SU-DHL-6 (cell line): Measurements from ENCODE around the gene EAF2.

ENCODE experiments used
- H2AFZ ChIP-seq: fragments of 200-600 bp; sonication (generic); 2 replicates; pipeline ENCODE4 v1.6.1; 2014; ENCODE audit warnings: low read depth, mild to moderate bottlenecking, moderate library complexity, mixed read lengths, antibody characterized with exemption, low read length; ENCODE audit not compliant: severe bottlenecking
- H3F3A ChIP-seq: fragments of 200-600 bp; shearing (Covaris generic); 2 replicates; pipeline ENCODE4 v1.6.0; 2016; ENCODE audit warnings: antibody characterized with exemption, mild to moderate bottlenecking; ENCODE audit not compliant: insufficient read depth
- H3K27ac ChIP-seq: fragments of 200-600 bp; sonication (generic); 2 replicates; pipeline ENCODE4 v1.5.1; 2016; ENCODE audit warnings: low read depth, mild to moderate bottlenecking, low read length, moderate library complexity, mixed read lengths
- H3K27me3 ChIP-seq: fragments of 200-600 bp; sonication (generic), shearing (Covaris generic); 2 replicates; pipeline ENCODE4 v1.6.0; 2014; ENCODE audit warnings: mild to moderate bottlenecking, low read length
- H3K36me3 ChIP-seq: fragments of 200-600 bp; sonication (generic); 2 replicates; pipeline ENCODE4 v1.6.1; 2014; ENCODE audit warnings: mild to moderate bottlenecking, low read length, mixed read lengths
- H3K4me2 ChIP-seq: fragments of 300-600, 200-600 bp; shearing (Covaris generic), sonication (generic); 2 replicates; pipeline ENCODE4 v1.6.0; 2014; ENCODE audit warnings: low read length, low read depth, mild to moderate bottlenecking; ENCODE audit not compliant: poor library complexity, severe bottlenecking
- H3K4me3 ChIP-seq: fragments of 200-600 bp; sonication (generic); 2 replicates; pipeline ENCODE4 v1.5.1; 2014; ENCODE audit warnings: antibody characterized with exemption, low read length, mild to moderate bottlenecking, mixed read lengths; ENCODE audit not compliant: insufficient read depth, poor library complexity, severe bottlenecking
- H3K79me2 ChIP-seq: fragments of 200-600 bp; sonication (generic); 2 replicates; pipeline ENCODE4 v1.6.1; 2014; ENCODE audit warnings: mild to moderate bottlenecking, low read length, moderate library complexity; ENCODE audit not compliant: insufficient read depth
- H3K9ac ChIP-seq: fragments of 200-600 bp; sonication (generic); 2 replicates; pipeline ENCODE4 v1.7.0; 2014; ENCODE audit warnings: mild to moderate bottlenecking, low read length
- H3K9me2 ChIP-seq: fragments of 200-600 bp; sonication (generic); replicated peaks from 2 replicates; pipeline ENCODE4 v1.6.1; 2014; ENCODE audit warnings: low read length; ENCODE audit not compliant: insufficient read depth
- H3K9me3 ChIP-seq: fragments of 200-600 bp; sonication (generic); 2 replicates; pipeline ENCODE4 v1.6.1; 2014; ENCODE audit warnings: low read length, mixed read lengths; ENCODE audit not compliant: insufficient read depth
- H4K20me1 ChIP-seq: fragments of 200-600 bp; sonication (generic); 2 replicates; pipeline ENCODE4 v1.6.1; 2014; ENCODE audit warnings: low read depth, mild to moderate bottlenecking, antibody characterized with exemption, low read length, moderate library complexity, mixed read lengths
- CTCF ChIP-seq: fragments of 200-600 bp; sonication (generic); IDR thresholded peaks from one replicate; pipeline ENCODE4 v1.5.1; 2017; ENCODE audit warnings: antibody characterized with exemption, mild to moderate bottlenecking, low read length, moderate library complexity; ENCODE audit not compliant: insufficient read depth, poor library complexity, severe bottlenecking
- EZH2phosphoT487 ChIP-seq: fragments of 200-600 bp; sonication (generic), shearing (Covaris generic); conservative IDR thresholded peaks from 2 replicates; pipeline ENCODE4 v1.6.1; 2018; ENCODE audit warnings: mild to moderate bottlenecking, antibody characterized with exemption, low read length, moderate library complexity, mixed read lengths

EAF2 gene

GRCh38 chr3:121803771-121804320 is 31.2 kb upstream of the EAF2 start:
- H4K20me1 ChIP-seq, result no peaks in the 10 kb centered on the region
- H3K9me3 ChIP-seq, result no peaks in the 10 kb centered on the region
- no peak overlapping the region for H3K9ac ChIP-seq
- no peaks in the 10 kb centered on the region for H3K27me3 ChIP-seq
- 0 out of 2 replicates have a peak overlapping the region, but pooled peaks have one; percentile 8 for H3K27ac ChIP-seq
- peaks cover 38% of the 10 kb centered on the region for H3F3A ChIP-seq
- peaks cover 13% of the 10 kb centered on the region; the same call in 1 of the 2 replicates for H3K79me2 ChIP-seq
- TF ChIP-seq CTCF, result no peak
- no peak for TF ChIP-seq EZH2phosphoT487
- no peaks in the 10 kb centered on the region for H3K9me2 ChIP-seq
- H3K4me3 ChIP-seq, result no peak overlapping the region
- peak overlapping the region; percentile 16 for H3K4me2 ChIP-seq
- H3K36me3 ChIP-seq, result peaks cover 62% of the 10 kb centered on the region
- H2AFZ ChIP-seq, result no peak overlapping the region

- Histone ChIP-seq H3K79me2 (peaks cover 53% of the 10 kb centered on the region), H3K27me3 (no peaks in the 10 kb centered on the region), H3K36me3 (peaks cover 48% of the 10 kb centered on the region), H3K9me3 (no peaks in the 10 kb centered on the region), H3K9me2 (no peaks in the 10 kb centered on the region), H3K4me3 (peak overlapping the region; percentile 19), H2AFZ (no peak overlapping the region), H4K20me1 (no peaks in the 10 kb centered on the region), H3K27ac (peak overlapping the region; percentile 87), H3F3A (peaks cover 16% of the 10 kb centered on the region; the same call in 1 of the 2 replicates), H3K4me2 (peak overlapping the region; percentile 62), H3K9ac (peak overlapping the region; percentile 30)
- TF ChIP-seq CTCF (no peak), EZH2phosphoT487 (no peak)
Measured at GRCh38 chr3:121809249-121809648, 25.8 kb upstream of the EAF2 start.

GRCh38 chr3:121817753-121818152 is 17.3 kb upstream of the EAF2 start:
- no peak for TF ChIP-seq CTCF
- TF ChIP-seq EZH2phosphoT487, result no peak
- peaks cover 12% of the 10 kb centered on the region; the same call in 1 of the 2 replicates for H3F3A ChIP-seq
- H3K36me3 ChIP-seq, result peaks cover 43% of the 10 kb centered on the region
- peaks cover 81% of the 10 kb centered on the region for H3K79me2 ChIP-seq
- no peaks in the 10 kb centered on the region for H3K27me3 ChIP-seq
- H4K20me1 ChIP-seq, result no peaks in the 10 kb centered on the region
- no peaks in the 10 kb centered on the region for H3K9me3 ChIP-seq
- peak overlapping the region; percentile 43 for H3K4me2 ChIP-seq
- H3K9ac ChIP-seq, result no peak overlapping the region
- H2AFZ ChIP-seq, result no peak overlapping the region
- H3K27ac ChIP-seq, result peak overlapping the region; percentile 37
- H3K9me2 ChIP-seq, result no peaks in the 10 kb centered on the region
- H3K4me3 ChIP-seq, result no peak overlapping the region
